HG03565 (cell line): ENCODE results near the gene MTMR11.
A peak's percentile ranks its signal among the peaks of the same experiment; 100 is the strongest.

Source experiments
- ATAC-seq: cut with Tn5 transposase; IDR thresholded peaks from one replicate; pipeline ENCODE4 v1.9.1; 2021; ENCODE audit warnings: mild to moderate bottlenecking, moderate library complexity; ENCODE audit not compliant: unreplicated experiment

Gene MTMR11

GRCh38 chr1:149936992-149937705 lies 470 bp upstream of the MTMR11 start:
- no peak for ATAC-seq

- ATAC-seq, result no peak
These were observed 2.3 kb downstream of the MTMR11 start for GRCh38 chr1:149934356-149934755.

- ATAC-seq, result no peak
These were observed 3.5 kb downstream of the MTMR11 start for GRCh38 chr1:149933208-149933607.

GRCh38 chr1:149932474-149932873 lies 4.2 kb downstream of the MTMR11 start:
- no peak for ATAC-seq

GRCh38 chr1:149931212-149931790 lies 5.4 kb downstream of the MTMR11 start:
- ATAC-seq, result no peak

- no peak for ATAC-seq
These were observed 6.8 kb downstream of the MTMR11 start for GRCh38 chr1:149929856-149930255.

GRCh38 chr1:149928401-149928724 lies 8.3 kb downstream of the MTMR11 start:
- no peak for ATAC-seq

GRCh38 chr1:149927563-149928400 lies 8.9 kb downstream of the MTMR11 start, which contains the start of gene SF3B4:
Gene SF3B4, minus strand, starts transcription at chr1:149927803. Its CDS starts 44 bp downstream, at chr1:149927759.
- ATAC-seq, result peak; percentile 81

GRCh38 chr1:149927056-149927562 lies 9.6 kb downstream of the MTMR11 start:
- ATAC-seq, result no peak

- ATAC-seq, result no peak
These were observed 10.4 kb downstream of the MTMR11 start for GRCh38 chr1:149926296-149926695.

- ATAC-seq, result no peak
These were observed 10.9 kb downstream of the MTMR11 start for GRCh38 chr1:149925751-149926150.

GRCh38 chr1:149925345-149925744 lies 11.3 kb downstream of the MTMR11 start:
- no peak for ATAC-seq

GRCh38 chr1:149923626-149924025 lies 13.1 kb downstream of the MTMR11 start:
- no peak for ATAC-seq

GRCh38 chr1:149917571-149918144 lies 19.0 kb downstream of the MTMR11 start, which contains the start of gene SV2A:
Gene SV2A, minus strand, starts transcription at chr1:149917844. Its CDS starts 4,004 bp downstream, at chr1:149913840.
- ATAC-seq, result no peak

GRCh38 chr1:149916898-149917252 lies 19.8 kb downstream of the MTMR11 start:
- ATAC-seq, result no peak

GRCh38 chr1:149916193-149916897 lies 20.3 kb downstream of the MTMR11 start:
- ATAC-seq, result no peak

- no peak for ATAC-seq
These were observed 21.1 kb downstream of the MTMR11 start for GRCh38 chr1:149915429-149916192.

GRCh38 chr1:149914545-149914944 lies 22.1 kb downstream of the MTMR11 start:
- ATAC-seq, result no peak

GRCh38 chr1:149906570-149907075 lies 30.1 kb downstream of the MTMR11 start:
- ATAC-seq, result no peak
